ENCODE data around the gene SRPX2.

GRCh38 chrX:100654261-100654660, 10.3 kb downstream of the SRPX2 start:
- TF ChIP-seq ILK (tag; IDR thresholded peaks at IDR 0.05; ENCODE audit: borderline replicate concordance, low read depth) (no peak), GABPA (tag; conservative IDR thresholded peaks at IDR 0.05; ENCODE audit: low read depth) (no peak), ZBTB9 (CRISPR knock-in tag; IDR thresholded peaks at IDR 0.05) (no peak), KAT8 (IDR thresholded peaks at IDR 0.05; ENCODE audit: low read depth) (no peak), EZH2 (IDR thresholded peaks at IDR 0.05; ENCODE audit: borderline replicate concordance, low read depth, low read length) (no peak), MAX (CRISPR knock-in tag; IDR thresholded peaks at IDR 0.05) (no peak), MAZ (CRISPR knock-in tag; conservative IDR thresholded peaks at IDR 0.05 in 1 of 2, IDR thresholded peaks at IDR 0.05 in 1 of 2) (no peak), CTCF (IDR thresholded peaks at IDR 0.05 in 2 of 3, conservative IDR thresholded peaks at IDR 0.05 in 1 of 3; ENCODE audit: insufficient read depth in 2 of 3, low read depth in 1 of 3, low read length in 3 of 3) (peak in 1 of 3 experiments; percentile 27; a peak in 1 of 6 replicates)
